ENCODE data around the gene ANO8.
A peak's percentile ranks its signal among the peaks of the same experiment; 100 is the strongest.
"Not testable (repeated sequence)": the region's sequence is repeated elsewhere in the genome, so short reads cannot be mapped to it uniquely, and the experiment has no call there.

The ANO8 gene

GRCh38 chr19:17282488-17283125, 52.0 kb downstream of the ANO8 start:
- DNase-seq: peak; percentile 38

GRCh38 chr19:17281391-17282304, 53.0 kb downstream of the ANO8 start, which contains the start of gene ANKLE1:
TSS of gene ANKLE1 (plus strand) at chr19:17281901. CDS start at chr19:17281921, 20 bp downstream.
- no peak for DNase-seq

GRCh38 chr19:17279436-17279835, 55.2 kb downstream of the ANO8 start:
- no peak for DNase-seq

GRCh38 chr19:17275441-17276175, 59.0 kb downstream of the ANO8 start:
- no peak for DNase-seq

GRCh38 chr19:17274892-17275291, 59.8 kb downstream of the ANO8 start:
- not testable (repeated sequence) for DNase-seq
